ENCODE results near the gene CPNE4.

GRCh38 chr3:131743126-131743525 is 291.7 kb downstream of the CPNE4 start:
- TF ChIP-seq CTCF (conservative IDR thresholded peaks at IDR 0.05; ENCODE audit: low read depth, low read length): no peak
- no peak for TF ChIP-seq EZH2 (IDR thresholded peaks at IDR 0.05; ENCODE audit: low read length, unreplicated experiment)
